Ecto neural progenitor cell (in vitro differentiated cells): ENCODE measurements around the gene PVR.
"Not testable (repeated sequence)": the region's sequence is repeated elsewhere in the genome, so short reads cannot be mapped to it uniquely, and the experiment has no call there.

ENCODE experiments used
- DNase-seq: peaks from one replicate; pipeline ENCODE4 v3.0.0-alpha.2; 2018; ENCODE audit warnings: low spot score

PVR gene

GRCh38 chr19:44618640-44619357 is 24.9 kb upstream of the PVR start:
- DNase-seq: no peak

DNA sequence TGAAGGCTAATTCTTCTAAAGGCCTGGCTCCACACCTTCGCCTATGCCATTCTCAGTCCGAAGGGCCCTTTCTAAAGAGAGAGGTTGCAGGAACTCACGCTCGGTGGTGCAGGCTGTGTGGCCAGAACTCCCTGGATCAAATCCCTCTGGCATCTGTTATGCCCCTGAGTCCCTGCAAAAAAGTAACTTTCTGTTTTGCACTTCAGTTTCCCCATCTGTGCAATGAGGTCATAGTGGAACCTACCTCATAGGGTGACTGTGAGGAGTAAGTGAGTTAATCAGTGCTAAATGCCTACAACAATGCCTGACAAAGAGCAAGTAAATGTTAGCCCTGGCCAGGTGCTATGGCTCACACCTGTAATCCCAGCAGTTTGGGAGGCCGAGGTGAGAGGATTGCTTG is 23.0 kb upstream of the PVR start:
- no peak for DNase-seq

DNA sequence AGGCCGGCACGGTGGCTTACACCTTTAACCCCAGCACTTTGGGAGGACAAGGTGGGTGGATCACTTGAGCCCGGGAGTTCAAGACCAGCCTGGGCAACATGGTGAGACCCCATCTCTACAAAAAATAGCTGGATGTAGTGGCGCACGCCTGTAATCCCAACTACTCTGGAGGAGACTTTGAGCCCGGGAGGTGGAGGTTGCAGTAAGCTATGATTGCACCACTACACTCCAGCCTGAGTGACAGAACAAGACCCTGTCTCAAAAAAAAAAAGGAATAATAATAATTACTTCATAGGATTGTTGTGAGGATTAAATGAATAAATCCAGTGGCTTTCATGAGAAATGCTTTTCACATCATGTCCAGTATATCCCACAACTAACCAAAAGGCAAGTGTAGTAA is 22.3 kb upstream of the PVR start:
- no peak for DNase-seq

- DNase-seq: no peak
These were observed 20.6 kb upstream of the PVR start for GRCh38 chr19:44623080-44623479.

- no peak for DNase-seq
These were observed 20.1 kb upstream of the PVR start for GRCh38 chr19:44623626-44624025.

DNA sequence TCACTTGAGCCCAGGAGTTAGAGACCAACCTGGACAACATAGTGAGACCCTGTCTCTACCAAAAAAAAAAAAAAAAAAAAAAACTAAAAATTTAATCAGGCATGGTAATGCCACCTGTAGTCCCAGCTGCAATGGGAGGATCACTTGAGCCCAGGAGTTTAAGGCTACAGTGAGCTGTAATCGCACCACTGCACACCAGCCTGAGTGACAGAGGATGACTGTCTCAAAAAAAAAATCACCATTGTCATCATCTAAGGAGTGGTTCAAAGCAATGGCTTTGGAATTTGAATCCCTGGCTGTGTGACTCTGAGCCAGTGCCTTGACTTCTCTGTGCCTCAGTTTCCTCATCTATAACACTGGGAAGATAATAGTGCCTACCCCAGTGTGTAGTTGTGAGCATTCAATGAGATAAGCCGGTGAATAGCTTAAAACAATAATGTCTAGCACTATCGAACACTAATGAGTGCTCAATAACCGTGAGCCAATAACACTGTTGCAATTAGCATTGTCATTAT is 18.8 kb upstream of the PVR start:
- no peak for DNase-seq

DNA sequence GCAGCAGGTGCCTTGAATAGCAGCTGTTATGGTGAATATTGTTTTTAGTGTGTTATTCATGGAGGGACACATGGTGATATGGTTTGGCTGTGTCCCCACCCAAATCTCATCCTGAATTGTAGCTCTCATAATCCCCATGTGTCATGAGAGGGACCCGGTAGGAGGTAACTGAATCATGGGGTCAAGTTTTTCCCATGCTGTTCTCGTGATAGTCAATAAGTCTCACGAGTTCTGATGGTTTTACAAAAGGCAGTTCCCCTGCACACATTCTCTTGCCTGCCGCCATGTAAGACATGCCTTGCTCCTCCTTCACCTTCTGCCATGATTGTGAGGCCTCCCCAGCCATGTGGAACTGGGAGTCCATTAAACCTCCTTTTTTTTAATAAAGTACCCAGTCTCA is 18.1 kb upstream of the PVR start:
- DNase-seq: not testable (repeated sequence)

DNA sequence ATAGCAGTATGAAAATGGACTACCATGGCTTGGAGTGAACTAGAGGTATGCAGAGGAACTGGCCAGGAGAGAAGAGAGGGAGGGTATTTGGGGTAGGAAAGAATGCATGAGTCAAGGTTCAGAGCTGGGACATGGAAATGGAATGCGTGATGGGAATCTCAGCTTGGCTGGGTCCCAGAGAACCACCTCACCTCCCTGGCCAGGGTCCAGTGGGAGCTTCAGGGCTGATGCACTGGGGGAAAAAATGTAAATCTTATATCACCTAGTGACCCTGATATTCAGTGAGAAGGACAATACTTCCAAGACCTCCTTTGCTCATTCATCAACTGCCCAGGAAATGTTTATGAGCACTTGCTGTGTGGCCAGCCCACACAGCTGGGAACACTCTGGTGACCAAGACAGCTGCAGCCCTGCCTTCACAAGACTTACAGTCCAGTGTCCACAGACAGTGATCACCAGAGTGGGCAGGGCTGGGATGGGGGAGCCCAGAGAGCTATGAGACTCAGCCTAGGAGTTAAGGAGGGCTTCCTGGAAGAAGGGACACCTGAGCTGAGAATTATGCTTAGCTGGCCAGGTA is 17.6 kb upstream of the PVR start:
- no peak for DNase-seq

DNA sequence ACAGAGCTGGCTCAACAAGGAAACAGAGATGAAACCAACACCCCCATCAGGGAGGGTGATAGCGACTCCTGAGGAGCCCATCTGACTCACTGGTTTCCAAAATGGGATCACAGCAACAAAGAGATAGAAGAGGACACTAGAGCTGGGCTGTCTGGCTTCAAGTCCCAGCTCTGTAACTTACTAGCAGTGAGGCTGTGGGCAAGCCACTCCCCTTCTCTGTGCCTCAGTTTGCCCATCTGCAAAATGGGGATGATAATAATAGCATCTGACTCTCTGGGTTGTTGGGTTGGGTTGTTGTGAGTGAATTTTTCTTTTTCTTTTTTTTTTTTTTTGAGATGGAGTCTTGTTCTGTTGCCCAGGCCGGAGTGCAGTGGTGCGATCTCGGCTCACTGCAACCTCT is 16.1 kb upstream of the PVR start:
- DNase-seq: no peak

DNA sequence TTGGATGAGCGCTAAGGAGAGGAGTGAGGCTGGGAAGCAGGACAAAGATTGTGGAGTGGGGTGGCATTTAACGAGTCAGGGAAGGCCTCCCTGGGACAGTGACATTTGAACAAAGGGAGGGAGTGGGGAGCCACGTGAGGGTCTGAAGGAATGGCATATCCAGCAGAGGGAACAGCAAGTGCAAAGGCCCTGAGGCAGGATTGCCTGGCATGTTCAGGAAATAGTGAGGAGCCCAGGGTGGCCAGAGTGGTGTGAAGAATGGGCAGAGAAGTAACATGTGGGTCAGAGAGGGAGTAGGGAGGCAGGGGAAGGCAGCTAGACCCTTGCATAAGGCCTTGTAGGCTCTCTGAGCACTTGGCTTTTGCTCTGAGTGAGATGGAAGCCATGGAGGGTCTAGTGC is 14.9 kb upstream of the PVR start:
- no peak for DNase-seq

GRCh38 chr19:44631611-44632010 is 12.1 kb upstream of the PVR start:
- DNase-seq: not testable (repeated sequence)

GRCh38 chr19:44634058-44634457 is 9.7 kb upstream of the PVR start:
- not testable (repeated sequence) for DNase-seq

DNA sequence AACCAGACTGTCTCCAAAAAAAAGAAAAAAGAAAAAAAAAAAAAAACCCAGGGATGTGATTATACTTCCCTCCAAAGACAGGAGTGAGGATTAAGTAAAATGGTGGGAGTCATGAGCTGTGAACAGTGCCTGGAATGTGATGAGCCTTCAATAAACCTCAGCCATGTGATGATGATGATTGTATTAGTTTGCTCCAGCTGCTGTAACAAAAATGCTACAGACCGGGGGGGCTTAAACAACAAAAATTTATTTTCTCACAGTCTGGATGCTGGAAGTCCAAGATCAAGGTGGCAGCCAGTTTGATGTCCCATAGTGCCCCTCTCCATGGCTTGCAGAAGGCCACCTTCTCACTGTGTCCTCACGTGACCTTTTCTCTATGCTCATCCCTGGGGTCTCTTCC is 8.9 kb upstream of the PVR start:
- DNase-seq: no peak

DNA sequence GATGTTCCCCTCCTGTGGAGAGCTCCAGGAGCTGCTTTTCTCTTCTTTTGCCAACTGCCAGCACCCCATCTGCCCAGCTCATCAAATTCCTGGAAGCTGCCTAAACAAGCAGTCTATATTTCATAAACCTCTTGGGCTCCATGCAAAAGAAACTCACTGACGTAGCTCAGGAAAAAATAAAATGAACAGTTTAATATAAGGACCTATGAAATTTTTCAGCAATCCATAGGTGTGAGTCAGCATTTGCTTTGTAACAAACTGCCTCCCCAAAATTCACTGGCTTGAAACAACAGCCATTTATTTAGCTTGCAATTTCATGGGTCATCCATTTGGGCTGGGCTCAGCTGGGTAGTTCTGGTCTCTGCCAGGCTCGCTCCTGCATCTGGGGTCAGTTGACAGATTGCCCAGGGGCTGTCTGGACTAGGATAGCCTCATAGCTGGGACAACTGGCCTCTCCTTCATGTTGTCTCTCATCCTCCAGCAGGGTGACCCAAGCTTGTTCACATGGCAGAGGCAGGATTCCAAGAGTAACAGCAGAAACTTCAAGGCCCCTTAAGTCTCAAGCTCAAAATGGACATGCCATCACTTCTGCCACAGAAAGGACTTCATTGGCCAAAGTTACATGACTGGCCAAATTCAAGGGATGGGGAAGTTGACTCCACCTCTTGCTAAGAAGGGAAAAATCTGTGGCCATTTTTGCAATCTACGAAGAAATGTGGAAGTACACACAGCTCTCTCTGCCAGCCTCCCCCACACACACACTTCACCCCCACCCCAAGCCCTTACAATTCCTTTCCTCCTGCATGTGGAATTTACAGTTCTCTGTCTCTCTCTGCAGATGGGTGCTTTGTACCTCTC is 7.9 kb upstream of the PVR start:
- no peak for DNase-seq

DNA sequence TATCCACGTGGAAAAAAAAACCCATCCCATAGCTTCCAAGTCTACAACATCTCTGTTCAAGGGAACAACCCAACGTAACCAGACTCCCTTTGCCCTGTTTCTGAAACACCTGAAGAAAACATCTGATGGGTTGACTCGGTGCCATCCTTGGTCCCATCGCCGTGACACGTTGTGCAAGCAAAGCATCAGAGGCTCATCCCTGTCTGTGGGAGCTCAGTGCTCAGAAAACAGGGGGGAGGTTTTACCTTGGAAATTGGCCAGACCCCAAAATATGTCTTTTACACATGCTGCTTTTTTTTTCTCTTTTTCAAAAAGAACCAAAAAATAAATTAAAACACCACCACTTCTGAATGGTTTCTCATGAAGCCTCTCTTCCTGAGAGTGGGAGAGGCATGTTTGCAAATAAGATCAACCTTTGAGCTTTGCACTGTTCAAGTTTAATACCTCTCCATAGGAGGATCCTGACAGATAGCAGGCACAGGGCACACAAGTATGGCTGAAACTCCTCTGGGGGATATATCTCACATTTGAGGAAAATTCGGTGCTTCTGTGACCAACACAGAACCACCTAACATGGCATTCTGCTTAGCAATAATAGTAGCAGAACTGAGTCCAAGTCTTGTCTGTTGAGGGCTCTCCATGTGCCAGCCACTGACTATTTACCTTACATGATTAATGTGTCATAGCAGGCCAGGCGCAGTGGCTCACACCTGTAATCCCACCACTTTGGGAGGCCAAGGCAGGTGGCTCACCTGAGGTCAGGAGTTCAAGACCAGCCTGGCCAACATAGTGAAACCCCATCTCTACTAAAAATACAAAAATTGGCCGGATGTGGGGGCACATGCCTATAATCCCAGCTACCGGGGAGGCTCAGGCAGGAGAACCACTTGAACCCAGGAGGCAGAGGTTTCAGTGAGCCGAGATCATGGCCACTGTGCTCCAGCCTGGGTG is 7.0 kb upstream of the PVR start:
- no peak for DNase-seq

- no peak for DNase-seq
These were observed 6.3 kb upstream of the PVR start for GRCh38 chr19:44637390-44637764.

GRCh38 chr19:44640518-44640917 is 3.2 kb upstream of the PVR start:
- DNase-seq: no peak

GRCh38 chr19:44641501-44642265 is 2.0 kb upstream of the PVR start:
- no peak for DNase-seq

- DNase-seq: no peak
These were observed 1.3 kb upstream of the PVR start for GRCh38 chr19:44642377-44642776.

DNA sequence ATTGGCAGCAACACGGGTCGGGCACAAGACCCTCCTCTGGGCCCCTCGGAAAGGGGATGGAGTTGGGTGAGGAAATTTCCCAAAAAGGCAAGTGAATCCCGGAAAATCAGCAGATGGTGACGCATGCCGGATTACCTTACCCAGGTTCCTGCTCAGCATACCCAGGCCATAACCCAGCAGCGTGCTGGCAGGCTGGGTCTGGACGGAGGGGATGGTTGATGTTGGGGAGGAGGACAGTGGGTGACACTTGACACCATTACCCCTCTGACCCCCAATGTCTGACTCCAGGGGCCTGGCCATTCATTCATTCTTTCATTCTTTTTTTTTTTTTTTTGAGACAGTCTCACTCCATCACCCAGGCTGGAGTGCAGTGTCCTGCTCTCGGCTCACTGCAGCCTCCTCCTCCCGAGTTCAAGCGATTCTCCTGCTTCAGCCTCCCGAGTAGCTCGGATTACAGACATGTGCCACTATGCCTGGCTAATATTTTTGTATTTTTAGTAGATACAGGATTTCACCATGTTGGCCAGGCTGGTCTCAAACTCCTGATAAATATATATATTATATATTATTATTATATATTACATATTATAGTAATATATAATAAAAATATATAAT is 799 bp downstream of the PVR start:
- DNase-seq: no peak
